HepG2 (cell line): ENCODE data around the gene RASAL3. TPM values are rescaled to one million over a fixed set of nuclear protein-coding genes. Genes with fewer than 3 reads are reported as not detected.

Experiments used
- ATAC-seq: fragments of 200-7000 bp; cut with Tn5 transposase; 3 replicates; pipeline ENCODE4 v1.9.1; 2020; ENCODE audit warnings: mild to moderate bottlenecking, moderate library complexity
- BruUV-seq: library from RNA; stranded (reverse); fragments of 400-500 nt; replicated peaks from 2 replicates; lab custom pipeline; 2021; lab: Mats Ljungman, UMichigan
- CTCF ChIA-PET: fragments of 300-600 bp; formaldehyde crosslinking; extraction: SDS; loops from one replicate; lab custom pipeline; 2021; ENCODE audit warnings: low total read pairs, inconsistent platforms, low intra/inter-chr PET ratio; lab: Yijun Ruan, JAX
- POLR2A ChIA-PET: fragments of 350-600 bp; sonication (Branson Sonifier 250); formaldehyde crosslinking; loops from one replicate; lab custom pipeline; 2020; ENCODE audit warnings: antibody characterized with exemption, inconsistent platforms; lab: Yijun Ruan, JAX
- DNase-seq: peaks from one replicate; pipeline ENCODE4 v3.0.0-alpha.2; 2015; ENCODE audit warnings: low spot score
- FAIRE-seq: peaks from 3 replicates; lab custom pipeline; 2011; peaks lifted over from hg19 to GRCh38; lab: Jason Lieb, UNC
- H2AFZ ChIP-seq: one replicate; pipeline ENCODE4 v1.6.1; 2011; ENCODE audit warnings: low read length, inconsistent platforms
- H3K27ac ChIP-seq: fragments of 300-600 bp; 3 replicates; pipeline ENCODE4 v1.8.0; 2011; ENCODE audit warnings: mixed run types, mild to moderate bottlenecking, mixed read lengths, low read length, inconsistent platforms; ENCODE audit not compliant: insufficient read depth; ENCODE audit errors: extremely low read length
- H3K27me3 ChIP-seq, 2 experiments: fragments of 200-600 bp in 1 of 2; 2 replicates in 1 of 2; 3 replicates in 1 of 2; pipeline versions ENCODE4 v1.6.0 to v1.8.0; 2011; ENCODE audit warnings: low read length in 2 of 2, mild to moderate bottlenecking in 2 of 2, moderate library complexity in 2 of 2, inconsistent platforms in 1 of 2; ENCODE audit not compliant: insufficient read depth in 2 of 2, control insufficient read depth in 1 of 2
- H3K36me3 ChIP-seq, 2 experiments: fragments of 200-600 bp in 1 of 2; replicated peaks in 1 of 2; 2 replicates in 1 of 2; 3 replicates in 1 of 2; pipeline versions ENCODE4 v1.5.1 to v1.8.0; 2011; ENCODE audit warnings: low read length in 2 of 2, inconsistent platforms in 1 of 2; ENCODE audit not compliant: insufficient read depth in 2 of 2, control insufficient read depth in 1 of 2
- H3K4me1 ChIP-seq: 2 replicates; pipeline ENCODE4 v1.5.1; 2012; ENCODE audit warnings: low read length, inconsistent platforms; ENCODE audit not compliant: insufficient read depth
- H3K4me2 ChIP-seq: 2 replicates; pipeline ENCODE4 v1.6.0; 2011; ENCODE audit warnings: low read depth, low read length, inconsistent platforms
- H3K4me3 ChIP-seq, 3 experiments: fragments of 200-600 bp in 1 of 3; sonication (generic), shearing (Covaris generic) in 1 of 3; replicated peaks in 1 of 3; 2 replicates each; pipeline ENCODE4 v1.5.1; 2011 to 2016; ENCODE audit warnings: low read length in 3 of 3, inconsistent platforms in 2 of 3, low read depth in 2 of 3, mild to moderate bottlenecking in 2 of 3, control low read depth in 1 of 3, mixed read lengths in 1 of 3; ENCODE audit not compliant: insufficient read depth in 1 of 3
- H3K79me2 ChIP-seq: one replicate; pipeline ENCODE4 v1.6.1; 2011; ENCODE audit warnings: low read length, inconsistent platforms; ENCODE audit not compliant: insufficient read depth
- H3K9ac ChIP-seq: 2 replicates; pipeline ENCODE4 v1.6.0; 2011; ENCODE audit warnings: mild to moderate bottlenecking, low read depth, low read length, inconsistent platforms; ENCODE audit not compliant: insufficient read depth
- H3K9me3 ChIP-seq: 2 replicates; pipeline ENCODE4 v1.5.1; 2012; ENCODE audit warnings: mild to moderate bottlenecking, low read length
- H4K20me1 ChIP-seq: 2 replicates; pipeline ENCODE4 v1.6.0; 2011; ENCODE audit warnings: inconsistent platforms, mild to moderate bottlenecking, low read length, moderate library complexity; ENCODE audit not compliant: insufficient read depth
- BRCA1 ChIP-seq: sonication (generic); formaldehyde crosslinking; IDR thresholded peaks from 2 replicates; pipeline ENCODE4 v1.4.0; 2020; ENCODE audit warnings: missing genetic modification reagents
- KDM1A ChIP-seq: IDR thresholded peaks from 2 replicates; pipeline ENCODE4 v1.6.1; 2016; ENCODE audit warnings: missing compliant biosample characterization
- KDM4B ChIP-seq: sonication (generic); formaldehyde crosslinking; IDR thresholded peaks from 2 replicates; pipeline ENCODE4 v1.4.0; 2020; ENCODE audit warnings: missing genetic modification reagents
- MTF1 ChIP-seq: sonication (generic); formaldehyde crosslinking; IDR thresholded peaks from 2 replicates; pipeline ENCODE4 v1.5.0; 2020; ENCODE audit warnings: missing genetic modification reagents
- NKX3-1 ChIP-seq: sonication (generic); formaldehyde crosslinking; IDR thresholded peaks from 2 replicates; pipeline ENCODE4 v1.5.0; 2020; ENCODE audit warnings: missing genetic modification reagents
- RFX1 ChIP-seq: fragments of 450-650 bp; IDR thresholded peaks from 2 replicates; pipeline ENCODE4 v1.6.1; 2017
- TP53 ChIP-seq: sonication (generic); formaldehyde crosslinking; conservative IDR thresholded peaks from 2 replicates; pipeline ENCODE4 v1.4.0; 2020; ENCODE audit warnings: missing genetic modification reagents
- TRIM24 ChIP-seq: sonication (generic); formaldehyde crosslinking; IDR thresholded peaks from 2 replicates; pipeline ENCODE4 v1.8.0; 2022; ENCODE audit warnings: mild to moderate bottlenecking, missing genetic modification reagents
- ZIK1 ChIP-seq: sonication (generic); formaldehyde crosslinking; IDR thresholded peaks from 2 replicates; pipeline ENCODE4 v1.5.0; 2020; ENCODE audit warnings: mild to moderate bottlenecking, low read depth, missing genetic modification reagents, borderline replicate concordance
- ZMAT3 ChIP-seq: sonication (generic); formaldehyde crosslinking; conservative IDR thresholded peaks from 2 replicates; pipeline ENCODE4 v1.7.0; 2021; ENCODE audit warnings: missing genetic modification reagents
- ZNF160 ChIP-seq: sonication (generic); formaldehyde crosslinking; IDR thresholded peaks from 2 replicates; pipeline ENCODE4 v1.8.0; 2022; ENCODE audit warnings: mild to moderate bottlenecking, inconsistent platforms, missing genetic modification reagents
- ZNF619 ChIP-seq: sonication (generic); formaldehyde crosslinking; IDR thresholded peaks from 2 replicates; pipeline ENCODE4 v1.4.0; 2020; ENCODE audit warnings: mild to moderate bottlenecking, missing genetic modification reagents
- ZNF850 ChIP-seq: sonication (generic); formaldehyde crosslinking; conservative IDR thresholded peaks from 2 replicates; pipeline ENCODE4 v1.9.0; 2021; ENCODE audit warnings: mild to moderate bottlenecking, missing genetic modification reagents
- WGBS: methylation state at CpG from one replicate; pipeline ENCODE4 v1.1.6; 2017; ENCODE audit warnings: low lambda C conversion rate; 5-methylcytosine and 5-hydroxymethylcytosine counted together
- in situ Hi-C: cut with HindIII; loops from 2 replicates; pipeline ENCODE4 v1.10.0; 2017; ENCODE audit warnings: low pct_unique_long_range_greater_than_20kb; ENCODE audit not compliant: extremely low pct_ligation_motif_present
- intact Hi-C: fragments of 100-400 bp; cut with micrococcal nuclease; formaldehyde crosslinking; loops from one replicate; pipeline ENCODE4 v1.10.0; 2022; ENCODE audit not compliant: unreplicated experiment
- polyA plus RNA-seq, 8 experiments: library from polyadenylated mRNA; depleted of rRNA in 3 of 8; stranded (reverse) in 7 of 8; unstranded in 1 of 8; fragments of >200 nt; fragmentation: Illumina TruSeq in 4 of 8; extraction: Trizol in 4 of 8; gene quantifications; 2 replicates each; pipeline versions ENCODE4 v1.2.1 to v1.2.3, GENCODE V29; 2011 to 2016; ENCODE audit warnings: low read depth in 4 of 8, missing spikeins in 1 of 8, mixed read lengths in 1 of 8; ENCODE audit not compliant: insufficient read depth in 1 of 8
- total RNA-seq, 5 experiments: library from RNA; depleted of rRNA; stranded (reverse); fragments of >200 nt; fragmentation: Illumina TruSeq; extraction: Trizol; gene quantifications; 2 replicates each; pipeline ENCODE4 v1.2.3, GENCODE V29; 2016; ENCODE audit warnings: low read depth in 1 of 5
- TF ChIP-seq, protein P1 (sequence below): IDR thresholded peaks from 2 replicates; pipeline ENCODE4 v1.6.1; 2016; ENCODE audit warnings: mild to moderate bottlenecking, missing biosample characterization, missing genetic modification reagents
- TF ChIP-seq, protein P2 (sequence below): sonication (generic); formaldehyde crosslinking; IDR thresholded peaks from 2 replicates; pipeline ENCODE4 v1.8.0; 2022; ENCODE audit warnings: mild to moderate bottlenecking, missing genetic modification reagents, borderline replicate concordance
- TF ChIP-seq, protein P3 (sequence below): sonication (generic); formaldehyde crosslinking; IDR thresholded peaks from 2 replicates; pipeline ENCODE4 v1.4.0; 2020; ENCODE audit warnings: low read depth, mild to moderate bottlenecking, missing genetic modification reagents
- TF ChIP-seq, protein P4 (sequence below): sonication (generic); formaldehyde crosslinking; IDR thresholded peaks from 2 replicates; pipeline ENCODE4 v1.5.1; 2020; ENCODE audit warnings: missing genetic modification reagents, mild to moderate bottlenecking, borderline replicate concordance
- TF ChIP-seq, protein P5 (sequence below): sonication (generic); formaldehyde crosslinking; IDR thresholded peaks from 2 replicates; pipeline ENCODE4 v1.8.1; 2022; ENCODE audit warnings: low read depth, mild to moderate bottlenecking, missing genetic modification reagents

RASAL3 gene
- total and polyA plus RNA-seq, 2 of the 13 experiments (the other 11 are each of a cell fraction or from before 2014, with no cell fraction given) = not detected

DNA sequence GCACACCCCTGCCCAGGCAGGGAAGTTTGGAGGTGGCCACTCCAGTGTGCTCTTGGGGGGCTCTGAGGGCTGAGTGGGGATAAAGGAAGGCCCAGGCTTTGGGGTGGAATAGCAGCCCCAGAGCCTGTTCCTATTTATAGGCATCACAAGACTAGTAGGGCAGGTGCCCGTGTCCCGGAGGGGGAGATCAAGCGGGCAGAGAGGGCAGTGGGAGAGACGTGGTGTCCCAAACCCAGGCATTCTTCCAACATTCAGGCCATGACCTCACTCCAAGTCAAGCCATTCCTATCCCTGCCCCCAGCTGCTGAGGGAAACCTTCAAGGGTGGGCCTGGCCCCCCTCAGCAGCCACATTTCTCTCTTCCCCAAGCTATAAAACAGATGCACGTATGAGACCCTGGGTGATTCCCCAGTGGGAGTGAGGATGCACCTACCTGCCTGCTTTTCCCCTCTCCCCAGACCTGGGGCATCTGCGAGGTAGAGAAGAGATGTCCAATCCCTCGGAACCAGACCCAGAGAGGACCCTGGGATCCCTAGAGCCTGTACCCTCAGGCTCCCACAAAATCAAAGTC is 18.5 kb downstream of the RASAL3 start:
- TF ChIP-seq BRCA1 (CRISPR knock-in tag) (no peak), RFX1 (no peak), ZNF850 (CRISPR knock-in tag) (no peak), ZNF160 (CRISPR knock-in tag) (no peak), ZNF619 (CRISPR knock-in tag) (no peak), NKX3-1 (CRISPR knock-in tag) (no peak), TRIM24 (CRISPR knock-in tag) (no peak), ZIK1 (CRISPR knock-in tag) (no peak), KDM1A (CRISPR knock-in tag) (no peak), ZMAT3 (no peak), KDM4B (CRISPR knock-in tag) (no peak), MTF1 (no peak), TP53 (CRISPR knock-in tag) (no peak)
- TF ChIP-seq, protein P1, sequence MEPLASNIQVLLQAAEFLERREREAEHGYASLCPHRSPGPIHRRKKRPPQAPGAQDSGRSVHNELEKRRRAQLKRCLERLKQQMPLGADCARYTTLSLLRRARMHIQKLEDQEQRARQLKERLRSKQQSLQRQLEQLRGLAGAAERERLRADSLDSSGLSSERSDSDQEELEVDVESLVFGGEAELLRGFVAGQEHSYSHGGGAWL (CRISPR knock-in tag) = no peak
- TF ChIP-seq, protein P2, sequence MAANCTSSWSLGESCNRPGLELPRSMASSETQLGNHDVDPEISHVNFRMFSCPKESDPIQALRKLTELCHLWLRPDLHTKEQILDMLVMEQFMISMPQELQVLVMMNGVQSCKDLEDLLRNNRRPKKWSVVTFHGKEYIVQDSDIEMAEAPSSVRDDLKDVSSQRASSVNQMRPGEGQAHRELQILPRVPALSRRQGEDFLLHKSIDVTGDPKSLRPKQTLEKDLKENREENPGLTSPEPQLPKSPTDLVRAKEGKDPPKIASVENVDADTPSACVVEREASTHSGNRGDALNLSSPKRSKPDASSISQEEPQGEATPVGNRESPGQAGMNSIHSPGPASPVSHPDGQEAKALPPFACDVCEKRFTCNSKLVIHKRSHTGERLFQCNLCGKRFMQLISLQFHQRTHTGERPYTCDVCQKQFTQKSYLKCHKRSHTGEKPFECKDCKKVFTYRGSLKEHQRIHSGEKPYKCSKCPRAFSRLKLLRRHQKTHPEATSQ (CRISPR knock-in tag) = no peak
- TF ChIP-seq, protein P3, sequence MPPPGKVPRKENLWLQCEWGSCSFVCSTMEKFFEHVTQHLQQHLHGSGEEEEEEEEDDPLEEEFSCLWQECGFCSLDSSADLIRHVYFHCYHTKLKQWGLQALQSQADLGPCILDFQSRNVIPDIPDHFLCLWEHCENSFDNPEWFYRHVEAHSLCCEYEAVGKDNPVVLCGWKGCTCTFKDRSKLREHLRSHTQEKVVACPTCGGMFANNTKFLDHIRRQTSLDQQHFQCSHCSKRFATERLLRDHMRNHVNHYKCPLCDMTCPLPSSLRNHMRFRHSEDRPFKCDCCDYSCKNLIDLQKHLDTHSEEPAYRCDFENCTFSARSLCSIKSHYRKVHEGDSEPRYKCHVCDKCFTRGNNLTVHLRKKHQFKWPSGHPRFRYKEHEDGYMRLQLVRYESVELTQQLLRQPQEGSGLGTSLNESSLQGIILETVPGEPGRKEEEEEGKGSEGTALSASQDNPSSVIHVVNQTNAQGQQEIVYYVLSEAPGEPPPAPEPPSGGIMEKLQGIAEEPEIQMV (CRISPR knock-in tag) = no peak
- TF ChIP-seq, protein P4, sequence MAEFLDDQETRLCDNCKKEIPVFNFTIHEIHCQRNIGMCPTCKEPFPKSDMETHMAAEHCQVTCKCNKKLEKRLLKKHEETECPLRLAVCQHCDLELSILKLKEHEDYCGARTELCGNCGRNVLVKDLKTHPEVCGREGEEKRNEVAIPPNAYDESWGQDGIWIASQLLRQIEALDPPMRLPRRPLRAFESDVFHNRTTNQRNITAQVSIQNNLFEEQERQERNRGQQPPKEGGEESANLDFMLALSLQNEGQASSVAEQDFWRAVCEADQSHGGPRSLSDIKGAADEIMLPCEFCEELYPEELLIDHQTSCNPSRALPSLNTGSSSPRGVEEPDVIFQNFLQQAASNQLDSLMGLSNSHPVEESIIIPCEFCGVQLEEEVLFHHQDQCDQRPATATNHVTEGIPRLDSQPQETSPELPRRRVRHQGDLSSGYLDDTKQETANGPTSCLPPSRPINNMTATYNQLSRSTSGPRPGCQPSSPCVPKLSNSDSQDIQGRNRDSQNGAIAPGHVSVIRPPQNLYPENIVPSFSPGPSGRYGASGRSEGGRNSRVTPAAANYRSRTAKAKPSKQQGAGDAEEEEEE = no peak
- TF ChIP-seq, protein P5, sequence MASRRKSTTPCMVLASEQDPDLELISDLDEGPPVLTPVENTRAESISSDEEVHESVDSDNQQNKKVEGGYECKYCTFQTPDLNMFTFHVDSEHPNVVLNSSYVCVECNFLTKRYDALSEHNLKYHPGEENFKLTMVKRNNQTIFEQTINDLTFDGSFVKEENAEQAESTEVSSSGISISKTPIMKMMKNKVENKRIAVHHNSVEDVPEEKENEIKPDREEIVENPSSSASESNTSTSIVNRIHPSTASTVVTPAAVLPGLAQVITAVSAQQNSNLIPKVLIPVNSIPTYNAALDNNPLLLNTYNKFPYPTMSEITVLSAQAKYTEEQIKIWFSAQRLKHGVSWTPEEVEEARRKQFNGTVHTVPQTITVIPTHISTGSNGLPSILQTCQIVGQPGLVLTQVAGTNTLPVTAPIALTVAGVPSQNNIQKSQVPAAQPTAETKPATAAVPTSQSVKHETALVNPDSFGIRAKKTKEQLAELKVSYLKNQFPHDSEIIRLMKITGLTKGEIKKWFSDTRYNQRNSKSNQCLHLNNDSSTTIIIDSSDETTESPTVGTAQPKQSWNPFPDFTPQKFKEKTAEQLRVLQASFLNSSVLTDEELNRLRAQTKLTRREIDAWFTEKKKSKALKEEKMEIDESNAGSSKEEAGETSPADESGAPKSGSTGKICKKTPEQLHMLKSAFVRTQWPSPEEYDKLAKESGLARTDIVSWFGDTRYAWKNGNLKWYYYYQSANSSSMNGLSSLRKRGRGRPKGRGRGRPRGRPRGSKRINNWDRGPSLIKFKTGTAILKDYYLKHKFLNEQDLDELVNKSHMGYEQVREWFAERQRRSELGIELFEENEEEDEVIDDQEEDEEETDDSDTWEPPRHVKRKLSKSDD (CRISPR knock-in tag) = no peak
- ChIA-PET CTCF (no interaction called here), POLR2A (no interaction called here)
- H3K4me3 ChIP-seq = no peak overlapping the region
- DNase-seq = no peak
- peaks cover 15% of the 10 kb centered on the region for H3K4me1 ChIP-seq
- H2AFZ ChIP-seq = no peak overlapping the region
- intact Hi-C loops = no loop called here
- H4K20me1 ChIP-seq = no peaks in the 10 kb centered on the region
- H3K27ac ChIP-seq = no peak overlapping the region
- H3K9ac ChIP-seq = no peak overlapping the region
- no peaks in the 10 kb centered on the region for H3K27me3 ChIP-seq
- in situ Hi-C loops = no loop called here
- no peak for ATAC-seq
- no peaks in the 10 kb centered on the region for H3K79me2 ChIP-seq
- no peak for FAIRE-seq
- BruUV-seq = no TSS peak
- H3K36me3 ChIP-seq = no peaks in the 10 kb centered on the region
- H3K4me2 ChIP-seq = no peak overlapping the region
- 68% methylated on average over 7 of the region's 7 CpGs for WGBS
- no peaks in the 10 kb centered on the region for H3K9me3 ChIP-seq
